Gastrocnemius medialis (tissue), 4 donors: ENCODE data around the gene CEP112. TPM values are rescaled to one million over a fixed set of nuclear protein-coding genes. Genes with fewer than 3 reads are reported as not detected.
A peak's percentile ranks its signal among the peaks of the same experiment; 100 is the strongest.

Experiments used
- ATAC-seq, 2 donors: fragments of 150-250 bp; one replicate each; pipeline ENCODE4 v1.9.1; 2016
- DNase-seq, 2 donors: peaks; one replicate each; pipeline ENCODE4 v3.0.0-alpha.2; 2019
- H3K27ac ChIP-seq, 4 donors: fragments of 200-600 bp; sonication (generic); 1 replicate in 1 of 4; 2 replicates in 3 of 4; pipeline ENCODE4 v1.5.1; 2016 to 2018; ENCODE audit warnings: mild to moderate bottlenecking in 2 of 4, moderate library complexity in 1 of 4
- H3K27me3 ChIP-seq, 3 donors: fragments of 200-600 bp; sonication (generic) in 2 of 3; 1 replicate in 1 of 3; 2 replicates in 2 of 3; pipeline versions ENCODE4 v1.5.1 to v1.6.0; 2016 to 2019; ENCODE audit warnings: mild to moderate bottlenecking in 1 of 3, moderate library complexity in 1 of 3
- H3K36me3 ChIP-seq, 2 donors: fragments of 200-600 bp; sonication (generic) in 1 of 2; one replicate each; pipeline ENCODE4 v1.5.1; 2017 to 2018
- H3K4me1 ChIP-seq, 2 donors: fragments of 200-600 bp; sonication (generic) in 1 of 2; one replicate each; pipeline ENCODE4 v1.5.1; 2016 to 2017; ENCODE audit warnings: mild to moderate bottlenecking in 2 of 2
- H3K4me3 ChIP-seq, 4 donors: fragments of 200-600 bp; sonication (generic) in 3 of 4; 1 replicate in 1 of 4; 2 replicates in 3 of 4; pipeline ENCODE4 v1.5.1; 2016 to 2019; ENCODE audit warnings: mild to moderate bottlenecking in 2 of 4
- H3K9me3 ChIP-seq, 3 donors: fragments of 200-600 bp; sonication (generic) in 2 of 3; 1 replicate in 1 of 3; 2 replicates in 2 of 3; pipeline ENCODE4 v1.5.1; 2016 to 2019
- CTCF ChIP-seq, 5 experiments: fragments of 450-650 bp in 3 of 5; fragments of 200-600 bp in 2 of 5; sonication (generic) in 2 of 5; IDR thresholded peaks in 4 of 5; conservative IDR thresholded peaks in 1 of 5; 1 replicate in 4 of 5; 2 replicates in 1 of 5; pipeline ENCODE4 v1.5.1; 2016 to 2019; ENCODE audit warnings: antibody characterized with exemption in 5 of 5, mild to moderate bottlenecking in 3 of 5, moderate library complexity in 3 of 5
- POLR2A ChIP-seq, 2 donors: fragments of 450-650 bp; IDR thresholded peaks; one replicate each; pipeline ENCODE4 v1.6.1; 2017; ENCODE audit warnings: antibody characterized with exemption in 2 of 2, mild to moderate bottlenecking in 2 of 2, moderate library complexity in 2 of 2
- in situ Hi-C, 4 donors: fragments of 200-750 bp; cut with MboI; loops; one replicate each; pipeline versions ENCODE4 v1.15.0 to v1.8.0; 2017; ENCODE audit warnings: low sequenced_read_pairs in 4 of 4
- intact Hi-C: fragments of 100-400 bp; cut with DNase I; formaldehyde crosslinking; loops from one replicate; pipeline ENCODE4 v1.15.1; 2023; ENCODE audit warnings: low total_unique reads
- total RNA-seq, 4 donors: library from RNA; depleted of rRNA; stranded (reverse); fragments of >200 nt; gene quantifications; one replicate each; pipeline versions ENCODE4 v1.1.0 to v1.2.3, GENCODE V29; 2016

The CEP112 gene
- total RNA-seq, 4 donors from 2014 or later = 6.1 to 8.7 (median 7.1) TPM

DNA sequence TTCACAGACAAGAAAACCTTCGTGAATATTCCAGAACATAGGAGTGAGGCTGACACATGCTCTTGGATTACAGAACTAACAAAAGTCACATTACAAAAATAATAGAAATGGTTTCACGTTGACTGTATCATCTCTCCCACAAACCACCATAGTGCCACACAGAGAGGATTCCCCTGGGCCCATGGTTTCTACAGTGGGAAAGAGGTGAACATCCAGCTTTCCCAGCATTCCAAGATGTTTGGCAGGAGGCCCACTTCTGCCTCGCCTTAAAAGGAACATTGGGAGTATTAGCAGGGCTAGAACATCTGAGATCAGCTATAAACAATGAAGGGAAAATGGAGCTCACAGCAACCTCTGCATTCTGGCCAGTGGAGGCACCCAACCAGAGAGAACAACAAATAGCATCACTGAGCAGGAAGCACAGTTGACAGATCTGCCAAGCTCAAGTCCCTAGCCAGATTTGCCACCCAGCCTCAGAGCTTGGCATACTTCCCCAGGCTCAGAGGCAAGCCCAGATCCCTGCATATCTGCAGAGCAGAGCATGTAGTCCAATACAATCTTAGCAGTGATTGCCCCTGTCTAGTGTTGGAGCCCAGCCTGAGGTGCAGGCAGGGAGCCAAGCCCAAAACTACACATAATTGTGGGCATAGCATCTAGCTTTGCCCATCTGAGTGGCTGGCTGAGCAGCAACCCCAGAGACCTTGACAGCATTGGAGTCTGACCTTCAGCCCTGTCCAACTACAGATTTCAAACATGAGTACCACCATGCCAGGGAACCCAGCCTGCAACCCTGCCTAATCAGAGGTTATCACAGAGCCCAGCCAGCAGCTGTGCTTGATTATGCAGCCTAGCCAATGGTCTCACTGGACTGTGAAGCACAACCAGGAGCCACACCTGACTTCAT lies 260.4 kb downstream of the CEP112 start:
- in situ Hi-C loops = no loop called here
- Histone ChIP-seq H3K4me3 (no peak overlapping the region), H3K36me3 (no peaks in the 10 kb centered on the region), H3K27ac (no peak overlapping the region), H3K27me3 (no peaks in the 10 kb centered on the region), H3K4me1 (no peaks in the 10 kb centered on the region), H3K9me3 (no peaks in the 10 kb centered on the region)
- no peak for DNase-seq
- ATAC-seq = no peak
- intact Hi-C loops = no loop called here
- TF ChIP-seq POLR2A (IDR thresholded peaks at IDR 0.05) (no peak), CTCF (IDR thresholded peaks at IDR 0.05 in 4 of 5, conservative IDR thresholded peaks at IDR 0.05 in 1 of 5) (no peak)

- no peaks in the 10 kb centered on the region for H3K9me3 ChIP-seq
- no peaks in the 10 kb centered on the region for H3K27me3 ChIP-seq
- H3K27ac ChIP-seq = no peak overlapping the region
- no peak overlapping the region for H3K4me3 ChIP-seq
- no peak for TF ChIP-seq CTCF (IDR thresholded peaks at IDR 0.05 in 4 of 5, conservative IDR thresholded peaks at IDR 0.05 in 1 of 5)
- no peak for TF ChIP-seq POLR2A (IDR thresholded peaks at IDR 0.05)
- DNase-seq (no peak), ATAC-seq (no peak)
- no peaks in the 10 kb centered on the region for H3K4me1 ChIP-seq
- intact Hi-C loops = no loop called here
- no peaks in the 10 kb centered on the region for H3K36me3 ChIP-seq
- in situ Hi-C loops = no loop called here
Observed at GRCh38 chr17:65930140-65930730, 261.7 kb downstream of the CEP112 start.

DNA sequence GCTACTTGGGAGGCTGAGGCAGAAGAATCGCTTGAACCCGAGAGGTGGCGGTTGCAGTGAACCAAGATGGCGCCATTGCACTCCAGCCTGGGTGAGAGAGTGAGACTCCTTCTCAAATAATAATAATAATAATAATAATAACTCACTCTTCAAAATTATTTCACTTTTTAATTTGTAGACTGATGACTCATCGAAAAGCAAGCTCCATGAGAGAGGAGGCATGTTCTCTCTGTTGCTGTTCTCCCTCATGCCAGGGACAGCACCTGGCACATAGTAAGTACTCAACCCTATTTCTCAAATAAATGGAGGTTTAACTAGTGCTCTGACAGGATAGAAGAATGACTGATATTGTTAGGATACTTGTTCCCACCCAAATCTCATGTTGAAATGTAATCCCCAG lies 265.3 kb downstream of the CEP112 start:
- DNase-seq (no peak), ATAC-seq (no peak)
- H3K4me1 ChIP-seq = no peaks in the 10 kb centered on the region
- H3K27ac ChIP-seq = no peak overlapping the region
- intact Hi-C loops (no loop called here), in situ Hi-C loops (no loop called here)
- no peaks in the 10 kb centered on the region for H3K9me3 ChIP-seq
- H3K27me3 ChIP-seq = no peaks in the 10 kb centered on the region
- H3K36me3 ChIP-seq = no peaks in the 10 kb centered on the region
- H3K4me3 ChIP-seq = no peak overlapping the region
- TF ChIP-seq CTCF (IDR thresholded peaks at IDR 0.05 in 4 of 5, conservative IDR thresholded peaks at IDR 0.05 in 1 of 5) (no peak), POLR2A (IDR thresholded peaks at IDR 0.05) (no peak)

GRCh38 chr17:65925606-65926307 lies 266.2 kb downstream of the CEP112 start:
- ATAC-seq (peak in 1 of 2 donors; percentile 33), DNase-seq (no peak)
- TF ChIP-seq POLR2A (IDR thresholded peaks at IDR 0.05) = no peak
- TF ChIP-seq CTCF (IDR thresholded peaks at IDR 0.05 in 4 of 5, conservative IDR thresholded peaks at IDR 0.05 in 1 of 5) = no peak
- no peak overlapping the region for H3K4me3 ChIP-seq
- no peaks in the 10 kb centered on the region for H3K27me3 ChIP-seq
- H3K27ac ChIP-seq = peak overlapping the region; percentile 25 to 47 (median 42)
- in situ Hi-C loops (no loop called here), intact Hi-C loops (no loop called here)
- H3K9me3 ChIP-seq = no peaks in the 10 kb centered on the region
- no peaks in the 10 kb centered on the region for H3K4me1 ChIP-seq
- H3K36me3 ChIP-seq = no peaks in the 10 kb centered on the region
